CD4-positive, alpha-beta T cell (primary cell): ENCODE measurements around the gene CLSTN2. TPM values are rescaled to one million over a fixed set of nuclear protein-coding genes. Genes with fewer than 3 reads are reported as not detected.

Experiments
- ATAC-seq: fragments of 200-7000 bp; cut with Tn5 transposase; one replicate; pipeline ENCODE4 v1.10.0; 2022; ENCODE audit warnings: mild to moderate bottlenecking; ENCODE audit not compliant: poor library complexity
- CTCF ChIA-PET: fragments of 350-600 bp; sonication (Branson Sonifier 250); formaldehyde crosslinking; loops from one replicate; lab custom pipeline; 2021; ENCODE audit warnings: antibody characterized with exemption, inconsistent platforms; lab: Charles Lee
- POLR2A ChIA-PET: fragments of 350-600 bp; sonication (Branson Sonifier 250); formaldehyde crosslinking; loops from one replicate; lab custom pipeline; 2021; ENCODE audit warnings: antibody characterized with exemption, inconsistent platforms; lab: Charles Lee
- DNase-seq, 14 experiments: peaks; one replicate each; pipeline ENCODE4 v3.0.0-alpha.2; 2013 to 2020; ENCODE audit warnings: mixed read lengths in 2 of 14
- H3K27ac ChIP-seq, 2 donors: one replicate each; pipeline versions ENCODE4 v1.5.1 to v1.7.0; 2013; ENCODE audit warnings: low read length in 2 of 2, low read depth in 1 of 2, mild to moderate bottlenecking in 1 of 2
- H3K27me3 ChIP-seq, 2 experiments: 1 replicate in 1 of 2; 2 replicates in 1 of 2; pipeline versions ENCODE4 v1.6.1 to v1.7.0; 2013; ENCODE audit warnings: low read length in 2 of 2, control low read depth in 1 of 2, mild to moderate bottlenecking in 1 of 2, moderate library complexity in 1 of 2; ENCODE audit not compliant: insufficient read depth in 2 of 2, control insufficient read depth in 1 of 2
- H3K36me3 ChIP-seq: one replicate; pipeline ENCODE4 v1.6.1; 2013; ENCODE audit warnings: low read length, control low read depth; ENCODE audit not compliant: insufficient read depth
- H3K4me1 ChIP-seq: one replicate; pipeline ENCODE4 v1.6.1; 2013; ENCODE audit warnings: low read length, control low read depth; ENCODE audit not compliant: insufficient read depth
- H3K4me3 ChIP-seq: one replicate; pipeline ENCODE4 v1.5.1; 2013; ENCODE audit warnings: mild to moderate bottlenecking, low read length, moderate library complexity
- H3K9me3 ChIP-seq, 2 experiments: 1 replicate in 1 of 2; 2 replicates in 1 of 2; pipeline versions ENCODE4 v1.6.1 to v1.7.0; 2013; ENCODE audit warnings: low read length in 2 of 2, mild to moderate bottlenecking in 2 of 2, control low read depth in 1 of 2, moderate library complexity in 1 of 2; ENCODE audit not compliant: control insufficient read depth in 1 of 2, insufficient read depth in 1 of 2
- H3K27ac Mint-ChIP-seq: one replicate; pipeline ENCODE4 v1.8.0; 2020; ENCODE audit warnings: mixed read lengths
- H3K27me3 Mint-ChIP-seq: one replicate; pipeline ENCODE4 v1.8.0; 2021; ENCODE audit warnings: mixed read lengths
- H3K36me3 Mint-ChIP-seq: one replicate; pipeline ENCODE4 v1.8.0; 2021; ENCODE audit warnings: low read depth, mixed read lengths
- H3K4me1 Mint-ChIP-seq: one replicate; pipeline ENCODE4 v1.8.0; 2021; ENCODE audit warnings: low read depth, mixed read lengths
- H3K4me3 Mint-ChIP-seq: one replicate; pipeline ENCODE4 v1.8.0; 2020; ENCODE audit warnings: mild to moderate bottlenecking, mixed read lengths
- H3K9me3 Mint-ChIP-seq: one replicate; pipeline ENCODE4 v1.8.0; 2020; ENCODE audit warnings: mixed read lengths
- CTCF ChIP-seq: fragments of 200-600 bp; IDR thresholded peaks from one replicate; pipeline ENCODE4 v1.8.0; 2022; ENCODE audit warnings: antibody characterized with exemption, mild to moderate bottlenecking
- intact Hi-C, 2 experiments: fragments of 100-400 bp; cut with DNase I in 1 of 2; cut with micrococcal nuclease in 1 of 2; formaldehyde crosslinking; loops; one replicate each; pipeline versions ENCODE4 v1.15.1 to v1.9.0; 2023 to 2025; cut with DNase I, micrococcal nuclease
- total RNA-seq, 174 experiments: library from RNA in 2 of 174; stranded (reverse) in 2 of 174; gene quantifications; one replicate each; pipeline ENCODE4 v1.2.3 and lab custom pipeline; 2021 to 2026

CLSTN2 gene
- total RNA-seq, 2 experiments from 2014 or later = not detected

GRCh38 chr3:140552898-140553297 lies 617.9 kb downstream of the CLSTN2 start:
- no peaks in the 10 kb centered on the region for H3K36me3 ChIP-seq
- ATAC-seq (no peak), DNase-seq (no peak)
- Mint-ChIP-seq H3K4me3 (no peak overlapping the region), H3K36me3 (no peaks in the 10 kb centered on the region), H3K27me3 (no peaks in the 10 kb centered on the region), H3K27ac (no peak overlapping the region), H3K9me3 (no peaks in the 10 kb centered on the region), H3K4me1 (no peaks in the 10 kb centered on the region)
- no peak overlapping the region for H3K4me3 ChIP-seq
- ChIA-PET CTCF (no interaction called here), POLR2A (no interaction called here)
- H3K9me3 ChIP-seq = peaks cover 0 to under 1% of the 10 kb centered on the region in 2 experiments
- intact Hi-C loops = no loop called here
- no peaks in the 10 kb centered on the region for H3K4me1 ChIP-seq
- no peak for TF ChIP-seq CTCF
- H3K27ac ChIP-seq = no peak overlapping the region
- no peaks in the 10 kb centered on the region for H3K27me3 ChIP-seq

- ChIA-PET POLR2A (no interaction called here), CTCF (no interaction called here)
- no peak for TF ChIP-seq CTCF
- Mint-ChIP-seq H3K36me3 (no peaks in the 10 kb centered on the region), H3K4me1 (no peaks in the 10 kb centered on the region), H3K27ac (no peak overlapping the region), H3K9me3 (no peaks in the 10 kb centered on the region), H3K27me3 (no peaks in the 10 kb centered on the region), H3K4me3 (no peak overlapping the region)
- Histone ChIP-seq H3K9me3 (no peaks in the 10 kb centered on the region), H3K4me3 (no peak overlapping the region), H3K27ac (no peak overlapping the region), H3K4me1 (no peaks in the 10 kb centered on the region), H3K36me3 (no peaks in the 10 kb centered on the region), H3K27me3 (no peaks in the 10 kb centered on the region)
- DNase-seq = no peak
- intact Hi-C loops = no loop called here
- ATAC-seq = no peak
Observed at GRCh38 chr3:140553591-140553990, 618.6 kb downstream of the CLSTN2 start.

GRCh38 chr3:140555666-140556065 lies 620.7 kb downstream of the CLSTN2 start:
- TF ChIP-seq CTCF = no peak
- no peak overlapping the region for H3K4me3 ChIP-seq
- H3K27ac Mint-ChIP-seq = no peak overlapping the region
- H3K9me3 ChIP-seq = no peaks in the 10 kb centered on the region
- DNase-seq (no peak), ATAC-seq (no peak)
- H3K36me3 Mint-ChIP-seq = no peaks in the 10 kb centered on the region
- H3K27ac ChIP-seq = no peak overlapping the region
- H3K27me3 ChIP-seq = no peaks in the 10 kb centered on the region
- intact Hi-C loops = no loop called here
- ChIA-PET POLR2A (no interaction called here), CTCF (no interaction called here)
- no peaks in the 10 kb centered on the region for H3K36me3 ChIP-seq
- no peaks in the 10 kb centered on the region for H3K9me3 Mint-ChIP-seq
- no peaks in the 10 kb centered on the region for H3K27me3 Mint-ChIP-seq
- no peaks in the 10 kb centered on the region for H3K4me1 ChIP-seq
- H3K4me3 Mint-ChIP-seq = no peak overlapping the region
- no peaks in the 10 kb centered on the region for H3K4me1 Mint-ChIP-seq
